Endodermal cell (in vitro differentiated cells): ENCODE data around the gene C2CD4C. TPM values are rescaled to one million over a fixed set of nuclear protein-coding genes. Genes with fewer than 3 reads are reported as not detected.

Experiments
- DNase-seq: peaks from one replicate; pipeline ENCODE4 v3.0.0-alpha.2; 2017
- H3K27ac ChIP-seq: 2 replicates; pipeline ENCODE4 v1.5.1; 2013; ENCODE audit warnings: mild to moderate bottlenecking, low read depth, low read length, moderate library complexity
- H3K27me3 ChIP-seq: 2 replicates; pipeline ENCODE4 v1.6.1; 2013; ENCODE audit warnings: mild to moderate bottlenecking, low read length, moderate library complexity; ENCODE audit not compliant: insufficient read depth, control insufficient read depth, poor library complexity, severe bottlenecking
- H3K36me3 ChIP-seq: 2 replicates; pipeline ENCODE4 v1.7.0; 2013; ENCODE audit warnings: mild to moderate bottlenecking, low read length, moderate library complexity; ENCODE audit not compliant: control insufficient read depth, insufficient read depth
- H3K4me1 ChIP-seq: one replicate; pipeline ENCODE4 v1.7.0; 2013; ENCODE audit warnings: low read length; ENCODE audit not compliant: control insufficient read depth, insufficient read depth
- H3K4me3 ChIP-seq: 2 replicates; pipeline ENCODE4 v1.5.1; 2013; ENCODE audit warnings: mild to moderate bottlenecking, low read length, moderate library complexity
- H3K9ac ChIP-seq: 2 replicates; pipeline ENCODE4 v1.6.1; 2013; ENCODE audit warnings: mild to moderate bottlenecking, low read length, moderate library complexity; ENCODE audit not compliant: poor library complexity, severe bottlenecking; ENCODE audit errors: extremely low read depth
- H3K9me3 ChIP-seq: 2 replicates; pipeline ENCODE4 v1.6.1; 2013; ENCODE audit warnings: mild to moderate bottlenecking, low read length, moderate library complexity; ENCODE audit not compliant: control insufficient read depth
- H3K27ac Mint-ChIP-seq: 2 replicates; pipeline ENCODE4 v1.8.0; 2020; ENCODE audit warnings: mixed read lengths
- H3K27me3 Mint-ChIP-seq: 2 replicates; pipeline ENCODE4 v1.8.0; 2021; ENCODE audit warnings: mild to moderate bottlenecking, mixed read lengths; ENCODE audit not compliant: insufficient read depth
- H3K36me3 Mint-ChIP-seq: 2 replicates; pipeline ENCODE4 v1.8.0; 2020; ENCODE audit warnings: low read depth, mixed read lengths
- H3K4me1 Mint-ChIP-seq: 2 replicates; pipeline ENCODE4 v1.8.0; 2020; ENCODE audit warnings: mixed read lengths
- H3K4me3 Mint-ChIP-seq: 2 replicates; pipeline ENCODE4 v1.8.0; 2020; ENCODE audit warnings: mild to moderate bottlenecking, moderate library complexity, mixed read lengths
- H3K9me3 Mint-ChIP-seq: 2 replicates; pipeline ENCODE4 v1.8.0; 2020; ENCODE audit warnings: mild to moderate bottlenecking, mixed read lengths
- WGBS, 2 experiments: methylation state at CpG; one replicate each; pipeline versions ENCODE4 v1.1.5 to v1.1.7; 2013; ENCODE audit warnings: missing lambda C conversion rate in 2 of 2, mixed read lengths in 1 of 2; ENCODE audit not compliant: insufficient coverage in 1 of 2, insufficient read length in 1 of 2; 5-methylcytosine and 5-hydroxymethylcytosine counted together
- total RNA-seq, 2 donors: library from RNA; stranded (reverse); fragmentation: NEBNext Ultra II Directional in 1 of 2; extraction: Animal tissue kit (Norgen Biotek cat#: 25700) in 1 of 2; gene quantifications; 2 replicates in 1 of 2; 3 replicates in 1 of 2; pipeline ENCODE4 v1.2.1, GENCODE V29; 2021
- TF ChIP-seq, protein P1 (sequence below): fragments of 200-600 bp; sonication (generic); conservative IDR thresholded peaks from 2 replicates; pipeline ENCODE4 v1.5.0; 2021; ENCODE audit warnings: antibody characterized with exemption, mild to moderate bottlenecking

The C2CD4C gene
- total RNA-seq, 2 donors from 2014 or later = 5.6 to 25.0 TPM

DNA sequence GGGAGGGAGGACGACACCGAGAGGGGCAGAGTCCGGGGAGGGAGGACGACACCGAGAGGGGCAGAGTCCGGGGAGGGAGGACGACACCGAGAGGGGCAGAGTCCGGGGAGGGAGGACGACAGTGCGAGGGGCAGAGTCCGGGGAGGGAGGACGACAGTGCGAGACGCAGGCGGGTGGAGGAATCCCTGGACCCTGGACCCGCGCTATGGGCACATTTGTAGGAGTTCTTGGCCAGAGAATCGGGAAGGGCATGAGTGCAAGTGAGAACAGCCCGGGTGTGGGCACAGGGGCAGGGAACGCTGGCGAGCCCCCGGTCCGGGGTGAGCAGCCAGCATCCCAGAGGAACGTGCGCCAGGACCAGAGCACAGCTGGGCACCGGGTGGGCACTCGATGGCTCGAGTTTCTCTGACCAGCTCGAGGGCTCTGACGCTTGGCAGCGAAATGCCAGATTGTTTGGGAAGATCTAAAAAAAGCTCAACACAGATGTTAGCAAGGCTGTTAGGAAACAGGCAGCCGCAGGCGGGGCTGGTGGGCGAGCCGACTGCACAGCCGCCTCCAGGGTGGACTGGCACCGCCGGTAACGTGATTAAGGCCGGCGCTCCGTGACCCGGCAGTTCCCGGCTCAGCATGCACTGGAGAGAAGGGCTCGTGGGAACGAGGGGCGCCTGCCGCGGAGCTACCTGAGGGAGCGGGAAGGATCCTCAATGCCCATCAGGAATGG lies 17.9 kb upstream of the C2CD4C start:
- H3K36me3 Mint-ChIP-seq = peaks cover 54% of the 10 kb centered on the region
- Histone ChIP-seq H3K4me3 (no peak overlapping the region), H3K9me3 (no peaks in the 10 kb centered on the region), H3K9ac (no peak overlapping the region), H3K27ac (no peak overlapping the region), H3K36me3 (peaks cover 13% of the 10 kb centered on the region), H3K27me3 (no peaks in the 10 kb centered on the region), H3K4me1 (no peaks in the 10 kb centered on the region)
- peak; percentile 47 for DNase-seq
- H3K4me3 Mint-ChIP-seq = no peak overlapping the region
- 90 to 91% methylated on average over 28 to 47 of the region's 51 CpGs for WGBS, 2 experiments
- H3K9me3 Mint-ChIP-seq = peaks cover 4% of the 10 kb centered on the region
- TF ChIP-seq, protein P1, sequence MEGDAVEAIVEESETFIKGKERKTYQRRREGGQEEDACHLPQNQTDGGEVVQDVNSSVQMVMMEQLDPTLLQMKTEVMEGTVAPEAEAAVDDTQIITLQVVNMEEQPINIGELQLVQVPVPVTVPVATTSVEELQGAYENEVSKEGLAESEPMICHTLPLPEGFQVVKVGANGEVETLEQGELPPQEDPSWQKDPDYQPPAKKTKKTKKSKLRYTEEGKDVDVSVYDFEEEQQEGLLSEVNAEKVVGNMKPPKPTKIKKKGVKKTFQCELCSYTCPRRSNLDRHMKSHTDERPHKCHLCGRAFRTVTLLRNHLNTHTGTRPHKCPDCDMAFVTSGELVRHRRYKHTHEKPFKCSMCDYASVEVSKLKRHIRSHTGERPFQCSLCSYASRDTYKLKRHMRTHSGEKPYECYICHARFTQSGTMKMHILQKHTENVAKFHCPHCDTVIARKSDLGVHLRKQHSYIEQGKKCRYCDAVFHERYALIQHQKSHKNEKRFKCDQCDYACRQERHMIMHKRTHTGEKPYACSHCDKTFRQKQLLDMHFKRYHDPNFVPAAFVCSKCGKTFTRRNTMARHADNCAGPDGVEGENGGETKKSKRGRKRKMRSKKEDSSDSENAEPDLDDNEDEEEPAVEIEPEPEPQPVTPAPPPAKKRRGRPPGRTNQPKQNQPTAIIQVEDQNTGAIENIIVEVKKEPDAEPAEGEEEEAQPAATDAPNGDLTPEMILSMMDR = no peak
- H3K27ac Mint-ChIP-seq = no peak overlapping the region
- no peaks in the 10 kb centered on the region for H3K4me1 Mint-ChIP-seq
- no peaks in the 10 kb centered on the region for H3K27me3 Mint-ChIP-seq

DNA sequence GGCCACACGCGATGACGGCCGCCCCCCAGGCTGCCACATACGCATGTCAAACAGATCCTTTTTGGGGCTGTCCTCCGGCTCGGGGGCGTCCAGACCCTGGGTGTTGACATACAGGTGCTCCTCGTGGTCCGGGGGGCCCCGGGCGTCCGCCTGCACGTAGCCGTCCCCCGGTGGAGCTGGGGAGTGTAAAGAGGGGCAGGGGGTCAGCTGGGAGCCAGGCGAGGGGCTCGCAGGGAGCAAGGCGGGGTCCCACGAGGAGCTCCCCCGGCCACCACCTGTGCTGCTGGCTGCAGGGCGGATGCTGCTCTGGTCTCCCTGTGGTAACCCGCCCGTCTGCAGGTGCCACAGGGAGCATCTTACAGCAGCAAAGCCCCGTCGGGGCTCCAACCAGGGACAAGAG lies 16.1 kb upstream of the C2CD4C start:
- Histone ChIP-seq H3K27me3 (no peaks in the 10 kb centered on the region), H3K4me3 (no peak overlapping the region), H3K27ac (no peak overlapping the region), H3K9ac (no peak overlapping the region), H3K9me3 (no peaks in the 10 kb centered on the region), H3K36me3 (peaks cover 14% of the 10 kb centered on the region), H3K4me1 (no peaks in the 10 kb centered on the region)
- no peak for DNase-seq
- H3K4me1 Mint-ChIP-seq = no peaks in the 10 kb centered on the region
- no peak overlapping the region for H3K27ac Mint-ChIP-seq
- no peak overlapping the region for H3K4me3 Mint-ChIP-seq
- TF ChIP-seq, protein P1 = no peak
- 93 to 96% methylated on average over 22 to 26 of the region's 26 CpGs for WGBS, 2 experiments
- H3K9me3 Mint-ChIP-seq = no peaks in the 10 kb centered on the region
- H3K27me3 Mint-ChIP-seq = no peaks in the 10 kb centered on the region
- peaks cover 48% of the 10 kb centered on the region for H3K36me3 Mint-ChIP-seq

DNA sequence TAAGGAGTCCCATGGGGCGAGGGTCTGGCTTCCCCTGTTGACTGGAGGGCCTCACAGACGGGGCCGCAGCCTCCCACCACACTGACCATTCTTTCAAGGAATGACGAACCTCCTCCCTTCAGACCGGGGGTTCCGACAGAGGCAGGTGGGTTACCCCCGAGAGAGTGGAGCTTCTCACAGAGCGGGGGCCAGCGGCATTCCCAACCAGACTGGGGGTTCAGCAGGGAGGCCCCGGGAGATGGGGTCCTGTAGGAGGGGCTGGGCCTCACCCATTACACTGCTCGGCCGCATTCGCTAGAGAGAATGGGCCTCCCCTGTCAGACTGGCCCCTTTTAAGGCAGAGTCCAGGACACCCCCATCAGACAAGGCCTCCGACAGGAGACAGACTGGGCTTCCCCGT lies 15.6 kb upstream of the C2CD4C start:
- Mint-ChIP-seq H3K36me3 (peaks cover 43% of the 10 kb centered on the region), H3K4me1 (no peaks in the 10 kb centered on the region), H3K9me3 (no peaks in the 10 kb centered on the region), H3K27me3 (no peaks in the 10 kb centered on the region), H3K27ac (no peak overlapping the region), H3K4me3 (no peak overlapping the region)
- TF ChIP-seq, protein P1 = no peak
- no peaks in the 10 kb centered on the region for H3K4me1 ChIP-seq
- WGBS, 2 experiments = 90 to 97% methylated on average over 8 to 15 of the region's 15 CpGs
- H3K27ac ChIP-seq = no peak overlapping the region
- H3K9ac ChIP-seq = no peak overlapping the region
- DNase-seq = no peak
- no peaks in the 10 kb centered on the region for H3K9me3 ChIP-seq
- H3K4me3 ChIP-seq = no peak overlapping the region
- H3K36me3 ChIP-seq = peaks cover 18% of the 10 kb centered on the region
- H3K27me3 ChIP-seq = no peaks in the 10 kb centered on the region
